ENCODE data around the gene ADAMTSL4.

Gene ADAMTSL4

DNA sequence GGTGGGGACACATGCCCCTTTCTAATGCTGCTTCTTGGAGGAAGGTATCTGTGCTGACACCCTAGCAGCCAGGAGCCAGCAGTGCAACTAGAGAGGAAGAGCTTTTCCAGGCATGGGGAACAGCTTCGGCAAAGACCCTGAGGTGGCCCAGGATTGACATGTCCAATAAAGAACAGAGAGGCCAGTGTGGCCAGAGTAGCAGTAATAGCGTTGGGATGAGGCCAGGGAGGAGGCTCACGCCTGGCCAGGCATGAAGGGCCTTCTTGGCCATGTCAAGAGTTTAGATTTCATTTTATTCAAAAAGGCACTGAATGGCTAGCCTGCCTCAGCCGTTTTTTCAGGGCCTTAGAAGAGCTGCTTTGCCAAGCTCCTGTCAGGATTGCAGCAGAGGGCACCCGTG is 16.3 kb upstream of the ADAMTSL4 start:
- TF ChIP-seq, protein P1, sequence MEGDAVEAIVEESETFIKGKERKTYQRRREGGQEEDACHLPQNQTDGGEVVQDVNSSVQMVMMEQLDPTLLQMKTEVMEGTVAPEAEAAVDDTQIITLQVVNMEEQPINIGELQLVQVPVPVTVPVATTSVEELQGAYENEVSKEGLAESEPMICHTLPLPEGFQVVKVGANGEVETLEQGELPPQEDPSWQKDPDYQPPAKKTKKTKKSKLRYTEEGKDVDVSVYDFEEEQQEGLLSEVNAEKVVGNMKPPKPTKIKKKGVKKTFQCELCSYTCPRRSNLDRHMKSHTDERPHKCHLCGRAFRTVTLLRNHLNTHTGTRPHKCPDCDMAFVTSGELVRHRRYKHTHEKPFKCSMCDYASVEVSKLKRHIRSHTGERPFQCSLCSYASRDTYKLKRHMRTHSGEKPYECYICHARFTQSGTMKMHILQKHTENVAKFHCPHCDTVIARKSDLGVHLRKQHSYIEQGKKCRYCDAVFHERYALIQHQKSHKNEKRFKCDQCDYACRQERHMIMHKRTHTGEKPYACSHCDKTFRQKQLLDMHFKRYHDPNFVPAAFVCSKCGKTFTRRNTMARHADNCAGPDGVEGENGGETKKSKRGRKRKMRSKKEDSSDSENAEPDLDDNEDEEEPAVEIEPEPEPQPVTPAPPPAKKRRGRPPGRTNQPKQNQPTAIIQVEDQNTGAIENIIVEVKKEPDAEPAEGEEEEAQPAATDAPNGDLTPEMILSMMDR (IDR thresholded peaks at IDR 0.05; ENCODE audit: control insufficient read depth, extremely low read depth, insufficient read depth) = no peak
- H3K4me3 ChIP-seq (ENCODE audit: low read depth, low read length) = no peak overlapping the region

DNA sequence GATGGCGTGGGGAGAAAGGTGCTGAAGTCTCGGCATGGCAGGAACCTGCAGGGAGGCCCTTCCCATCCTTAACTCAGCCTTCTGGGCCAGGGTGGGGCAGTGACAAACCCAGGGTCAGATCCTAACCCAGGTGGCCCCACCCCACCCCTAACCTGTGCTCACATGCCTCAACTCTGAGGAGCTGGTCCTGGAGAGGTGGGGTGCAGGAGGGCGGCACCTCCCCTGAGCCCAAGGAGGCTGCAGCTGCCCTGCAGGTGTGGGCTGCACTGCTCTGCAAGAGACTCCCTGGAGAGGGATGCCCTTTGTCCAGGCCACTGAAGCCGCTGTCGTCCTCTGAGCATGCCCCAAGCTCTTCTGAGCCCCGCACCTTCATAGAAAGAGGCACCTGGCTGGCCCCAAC is 15.2 kb upstream of the ADAMTSL4 start:
- no peak overlapping the region for H3K4me3 ChIP-seq (ENCODE audit: low read depth, low read length)
- TF ChIP-seq, protein P1 (IDR thresholded peaks at IDR 0.05; ENCODE audit: control insufficient read depth, extremely low read depth, insufficient read depth) = no peak
- no peak for DNase-seq (ENCODE audit: low read depth)

More for the DNA sequence above, 16.3 kb upstream of the ADAMTSL4 start:
- no peak for DNase-seq (ENCODE audit: low read depth)

DNA sequence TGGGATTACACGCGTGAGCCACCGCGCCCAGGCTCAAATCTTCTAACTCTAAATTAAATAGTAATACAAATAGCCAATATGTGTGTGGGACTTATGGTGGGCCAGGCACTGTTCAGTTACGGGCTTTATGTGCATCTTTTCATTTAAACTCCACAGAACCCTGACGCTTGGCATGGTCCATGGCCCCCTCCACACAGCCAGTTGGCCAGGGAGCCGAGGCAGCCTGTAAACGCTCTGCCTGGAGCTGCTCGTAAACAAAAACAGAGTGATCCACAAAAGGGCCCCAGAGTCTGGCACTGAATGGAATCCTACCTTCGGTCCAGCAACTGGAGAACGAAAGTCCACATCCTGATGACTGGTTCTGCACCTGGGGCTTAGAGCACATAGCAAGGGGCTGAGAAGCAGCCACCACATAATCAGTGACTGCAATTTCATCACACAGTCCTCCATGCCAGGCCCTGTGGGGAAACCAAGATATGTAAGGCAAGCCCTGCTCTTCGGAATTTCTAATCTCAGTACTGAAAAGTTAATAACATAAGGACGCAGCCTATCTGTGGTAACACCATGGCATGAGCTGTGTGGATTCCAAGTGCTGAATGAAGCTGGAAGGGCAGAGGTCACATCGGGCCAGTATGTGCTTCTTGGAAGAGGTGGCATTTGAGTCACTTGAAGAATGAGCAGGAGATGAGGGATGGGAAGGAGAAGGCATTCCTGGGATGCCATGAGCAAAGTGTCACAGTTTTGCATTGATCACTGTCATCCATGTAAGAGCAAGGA is 13.5 kb upstream of the ADAMTSL4 start:
- DNase-seq (ENCODE audit: low read depth) = no peak
- H3K4me3 ChIP-seq (ENCODE audit: low read depth, low read length) = no peak overlapping the region
- TF ChIP-seq, protein P1 (IDR thresholded peaks at IDR 0.05; ENCODE audit: control insufficient read depth, extremely low read depth, insufficient read depth) = no peak

DNA sequence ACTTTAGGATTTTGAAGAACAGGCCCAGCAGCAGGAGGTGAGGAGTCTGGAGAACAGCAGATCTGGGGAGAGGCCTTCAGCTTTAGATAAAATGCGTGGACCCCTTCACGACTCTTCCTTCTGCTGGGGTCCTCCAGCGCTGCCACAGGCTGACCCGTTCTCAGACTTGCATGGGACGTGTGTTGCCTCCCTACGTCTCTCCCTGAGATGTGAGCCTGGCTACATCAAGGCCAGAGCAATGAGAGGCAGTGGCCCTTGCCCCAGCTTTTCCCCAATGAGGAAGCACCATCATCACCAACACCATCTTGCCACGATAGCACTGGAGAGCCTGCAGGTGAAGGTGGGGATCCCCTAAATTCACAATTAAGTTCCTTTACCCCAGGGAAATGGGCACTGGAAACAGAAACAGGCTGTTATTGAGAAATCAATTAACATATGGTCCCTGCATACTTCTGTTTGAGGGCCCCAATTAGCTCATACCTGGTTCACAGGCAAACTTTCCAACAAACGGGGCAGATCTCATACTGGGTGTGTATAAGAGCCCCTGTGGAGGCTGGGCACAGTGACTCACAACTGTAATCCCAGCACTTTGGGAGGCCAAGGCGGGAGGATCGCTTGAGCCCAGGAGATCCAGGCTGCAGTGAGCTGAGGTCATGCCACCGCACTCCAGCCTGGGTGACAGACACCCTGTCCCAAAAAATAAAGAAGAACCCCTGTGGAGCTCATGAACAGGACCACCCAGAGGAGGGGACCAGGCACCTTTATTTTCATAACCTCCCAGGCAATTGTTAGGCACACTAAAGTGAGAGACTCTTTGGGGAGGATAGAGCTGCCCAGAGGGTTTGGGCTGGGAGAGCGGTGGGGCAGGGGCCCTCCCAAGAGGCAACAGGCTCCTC is 12.1 kb upstream of the ADAMTSL4 start:
- H3K4me3 ChIP-seq (ENCODE audit: low read depth, low read length) = no peak overlapping the region
- TF ChIP-seq, protein P1 (IDR thresholded peaks at IDR 0.05; ENCODE audit: control insufficient read depth, extremely low read depth, insufficient read depth) = no peak
- DNase-seq (ENCODE audit: low read depth) = no peak

DNA sequence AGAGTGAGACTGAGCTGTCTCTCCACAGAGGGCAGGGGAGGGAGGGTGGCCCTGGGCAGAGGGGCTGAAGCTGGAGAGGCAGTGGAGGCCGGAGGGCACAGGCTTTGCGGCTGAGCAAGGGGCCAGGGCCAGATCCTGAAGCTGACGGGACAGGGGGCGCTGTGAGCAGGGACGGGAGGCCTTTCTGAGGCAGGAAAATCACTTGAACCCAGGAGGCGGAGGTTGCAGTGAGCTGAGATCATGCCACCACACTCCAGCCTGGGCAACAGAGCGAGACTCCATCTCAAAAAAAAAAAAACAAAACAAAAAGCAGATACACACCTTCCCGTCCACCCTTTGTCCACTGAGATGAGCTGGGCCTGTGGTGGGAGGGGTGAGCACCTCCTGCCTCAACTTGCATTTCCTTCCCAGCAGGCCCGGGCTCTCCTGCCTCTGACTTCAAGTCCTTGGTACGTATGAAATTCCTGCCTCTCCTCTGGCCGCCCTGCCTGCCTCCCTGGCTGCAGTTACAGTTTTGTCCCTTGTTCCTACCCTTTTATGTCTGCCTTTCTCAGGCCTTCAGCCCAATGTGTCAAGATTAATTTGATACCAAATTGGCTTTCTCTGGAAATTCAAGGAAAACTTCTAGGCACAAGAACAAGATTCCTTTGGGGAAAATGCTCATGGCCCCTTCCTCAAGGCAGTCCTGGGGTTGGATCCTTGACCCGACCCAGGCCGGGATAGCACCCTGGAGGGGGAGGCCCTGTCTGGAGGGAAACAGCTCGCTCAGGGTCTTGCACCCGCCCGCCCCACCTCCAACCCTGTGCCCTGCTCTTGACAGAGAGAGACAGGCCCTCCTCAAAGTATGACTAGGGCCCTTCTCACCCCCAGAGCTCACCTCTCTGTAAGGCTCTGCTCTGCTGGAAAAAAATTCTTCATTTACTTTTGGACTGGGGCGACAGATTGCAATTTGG is 11.2 kb upstream of the ADAMTSL4 start:
- no peak for DNase-seq (ENCODE audit: low read depth)
- H3K4me3 ChIP-seq (ENCODE audit: low read depth, low read length) = no peak overlapping the region
- TF ChIP-seq, protein P1 (IDR thresholded peaks at IDR 0.05; ENCODE audit: control insufficient read depth, extremely low read depth, insufficient read depth) = no peak

DNA sequence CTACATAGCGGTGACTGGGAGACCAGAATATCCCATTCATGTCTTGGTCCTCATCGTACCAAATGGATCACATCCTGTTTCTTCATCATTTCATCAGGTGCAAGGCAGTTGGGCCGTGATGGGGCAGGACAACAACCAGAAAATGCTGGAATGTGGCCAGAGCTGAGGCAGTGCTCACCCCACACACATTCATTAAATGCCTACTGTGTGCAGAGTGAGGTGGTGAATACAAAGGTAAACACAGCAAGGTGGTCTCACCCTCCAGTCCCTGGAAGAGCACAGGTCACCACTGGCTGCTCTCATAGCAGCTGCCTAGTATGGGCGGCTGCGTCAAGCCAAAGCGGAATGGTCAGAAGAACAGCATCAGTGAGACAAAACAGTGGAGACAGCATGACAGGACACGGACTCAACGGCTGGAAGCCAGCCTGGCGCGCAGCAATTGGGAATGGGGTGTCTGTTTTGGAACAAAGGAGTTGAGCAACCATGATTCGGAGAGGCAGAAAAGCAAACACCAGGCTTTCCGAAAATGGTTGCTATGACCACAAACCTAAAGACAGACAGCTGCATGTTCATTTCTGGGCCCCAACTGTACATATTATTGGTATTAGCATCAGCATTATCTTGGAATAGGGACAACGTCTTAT is 5.6 kb upstream of the ADAMTSL4 start:
- DNase-seq (ENCODE audit: low read depth) = no peak
- no peak overlapping the region for H3K4me3 ChIP-seq (ENCODE audit: low read depth, low read length)
- TF ChIP-seq, protein P1 (IDR thresholded peaks at IDR 0.05; ENCODE audit: control insufficient read depth, extremely low read depth, insufficient read depth) = no peak
